ENCODE data around the gene HSPA4. TPM values are rescaled to one million over a fixed set of nuclear protein-coding genes. Genes with fewer than 3 reads are reported as not detected.

Gene HSPA4
- total RNA-seq, 2 donors from 2014 or later: 245 to 287 TPM

GRCh38 chr5:133047404-133047803 is 4.4 kb upstream of the HSPA4 start:
- WGBS, 2 experiments (ENCODE audit: insufficient coverage in 1 of 2, insufficient read length in 1 of 2): 86 to 89% methylated on average over 9 to 19 of the region's 19 CpGs
- no peak for TF ChIP-seq CTCF (conservative IDR thresholded peaks at IDR 0.05)

DNA sequence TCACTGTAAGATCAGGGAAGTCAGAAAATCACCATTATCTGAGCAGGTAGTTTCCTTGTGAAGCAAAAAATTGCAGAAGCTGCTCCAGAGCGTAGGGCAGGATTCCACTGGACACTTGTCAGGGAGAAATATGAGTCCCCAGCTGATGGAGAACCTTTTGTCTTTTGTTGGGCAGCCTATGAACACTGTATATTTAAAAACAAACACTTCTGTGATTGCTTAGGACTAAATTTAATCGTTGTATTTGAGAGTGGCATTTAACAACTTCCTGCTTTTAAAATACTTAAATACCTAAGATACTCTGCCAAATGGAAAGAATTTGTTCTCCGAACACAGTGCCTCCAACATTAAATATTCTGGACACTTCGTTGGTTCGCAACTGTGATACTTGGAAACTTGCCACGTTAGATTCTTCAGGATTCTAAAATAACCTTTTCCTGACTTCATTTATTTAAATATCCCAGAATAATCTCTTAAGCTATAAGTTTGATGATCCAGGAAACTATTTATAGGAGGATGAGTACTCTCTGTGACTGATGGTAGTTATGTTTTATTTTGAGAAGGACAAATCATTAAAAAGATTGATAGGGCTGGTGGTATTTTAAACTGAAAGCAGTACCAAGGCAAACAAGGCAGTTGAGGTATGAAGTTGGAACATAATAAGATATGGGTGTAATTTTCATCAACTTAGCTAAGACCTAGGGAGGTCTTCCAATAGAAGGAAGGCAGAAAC is 2.7 kb upstream of the HSPA4 start:
- no peak for DNase-seq
- no peak for TF ChIP-seq CTCF (conservative IDR thresholded peaks at IDR 0.05)
- Histone ChIP-seq H3K27ac (ENCODE audit: low read depth, low read length) (no peak overlapping the region), H3K9me3 (ENCODE audit: control insufficient read depth, low read length) (no peaks in the 10 kb centered on the region), H3K36me3 (ENCODE audit: control insufficient read depth, insufficient read depth, low read length) (peaks cover under 1% of the 10 kb centered on the region), H3K27me3 (ENCODE audit: control insufficient read depth, insufficient read depth, low read length, poor library complexity, severe bottlenecking) (no peaks in the 10 kb centered on the region), H3K4me1 (ENCODE audit: control insufficient read depth, insufficient read depth, low read length) (peaks cover 12% of the 10 kb centered on the region), H3K4me3 (ENCODE audit: low read length) (no peak overlapping the region), H3K9ac (ENCODE audit: extremely low read depth, low read length, poor library complexity, severe bottlenecking) (no peak overlapping the region)
- peaks cover 26% of the 10 kb centered on the region for H3K4me1 Mint-ChIP-seq
- WGBS, 2 experiments (ENCODE audit: insufficient coverage in 1 of 2, insufficient read length in 1 of 2): 93 to 98% methylated on average over 5 to 6 of the region's 6 CpGs
- H3K27ac Mint-ChIP-seq: peak overlapping the region; percentile 66
- H3K27me3 Mint-ChIP-seq (ENCODE audit: insufficient read depth): no peaks in the 10 kb centered on the region
- peak overlapping the region; percentile 19 for H3K4me3 Mint-ChIP-seq
- H3K9me3 Mint-ChIP-seq: no peaks in the 10 kb centered on the region
- peaks cover 5% of the 10 kb centered on the region for H3K36me3 Mint-ChIP-seq (ENCODE audit: low read depth)

More at GRCh38 chr5:133047404-133047803, 4.4 kb upstream of the HSPA4 start:
- H3K9ac ChIP-seq (ENCODE audit: extremely low read depth, low read length, poor library complexity, severe bottlenecking): no peak overlapping the region
- no peak for DNase-seq
- H3K27me3 ChIP-seq (ENCODE audit: control insufficient read depth, insufficient read depth, low read length, poor library complexity, severe bottlenecking): no peaks in the 10 kb centered on the region
- H3K4me3 Mint-ChIP-seq: no peak overlapping the region
- H3K27ac Mint-ChIP-seq: no peak overlapping the region
- peaks cover 12% of the 10 kb centered on the region for H3K4me1 ChIP-seq (ENCODE audit: control insufficient read depth, insufficient read depth, low read length)
- no peaks in the 10 kb centered on the region for H3K9me3 Mint-ChIP-seq
- no peaks in the 10 kb centered on the region for H3K27me3 Mint-ChIP-seq (ENCODE audit: insufficient read depth)
- peaks cover 27% of the 10 kb centered on the region for H3K4me1 Mint-ChIP-seq
- no peak overlapping the region for H3K27ac ChIP-seq (ENCODE audit: low read depth, low read length)
- no peaks in the 10 kb centered on the region for H3K36me3 Mint-ChIP-seq (ENCODE audit: low read depth)
- no peaks in the 10 kb centered on the region for H3K36me3 ChIP-seq (ENCODE audit: control insufficient read depth, insufficient read depth, low read length)
- H3K4me3 ChIP-seq (ENCODE audit: low read length): no peak overlapping the region
- no peaks in the 10 kb centered on the region for H3K9me3 ChIP-seq (ENCODE audit: control insufficient read depth, low read length)

GRCh38 chr5:133049726-133050048 is 2.1 kb upstream of the HSPA4 start:
- Histone ChIP-seq H3K9ac (ENCODE audit: extremely low read depth, low read length, poor library complexity, severe bottlenecking) (no peak overlapping the region), H3K36me3 (ENCODE audit: control insufficient read depth, insufficient read depth, low read length) (peaks cover 5% of the 10 kb centered on the region), H3K9me3 (ENCODE audit: control insufficient read depth, low read length) (no peaks in the 10 kb centered on the region), H3K27ac (ENCODE audit: low read depth, low read length) (no peak overlapping the region), H3K4me3 (ENCODE audit: low read length) (no peak overlapping the region), H3K4me1 (ENCODE audit: control insufficient read depth, insufficient read depth, low read length) (peaks cover 12% of the 10 kb centered on the region), H3K27me3 (ENCODE audit: control insufficient read depth, insufficient read depth, low read length, poor library complexity, severe bottlenecking) (no peaks in the 10 kb centered on the region)
- H3K27ac Mint-ChIP-seq: peak overlapping the region; percentile 66
- H3K9me3 Mint-ChIP-seq: no peaks in the 10 kb centered on the region
- peaks cover 7% of the 10 kb centered on the region for H3K36me3 Mint-ChIP-seq (ENCODE audit: low read depth)
- WGBS, 2 experiments (ENCODE audit: insufficient coverage in 1 of 2, insufficient read length in 1 of 2): 50 to 66% methylated on average over 1 of the region's 1 CpG
- peaks cover 29% of the 10 kb centered on the region for H3K4me1 Mint-ChIP-seq
- TF ChIP-seq CTCF (conservative IDR thresholded peaks at IDR 0.05): no peak
- peak overlapping the region; percentile 19 for H3K4me3 Mint-ChIP-seq
- no peak for DNase-seq
- H3K27me3 Mint-ChIP-seq (ENCODE audit: insufficient read depth): no peaks in the 10 kb centered on the region

Measured in endodermal cell (in vitro differentiated cells).